DOHH2 (cell line): Measurements from ENCODE around the gene UNKL.

Experiments
- H3F3A ChIP-seq: fragments of 200-600 bp; sonication (generic), shearing (Covaris generic); 2 replicates; pipeline ENCODE4 v1.6.0; 2016; ENCODE audit warnings: antibody characterized with exemption, mild to moderate bottlenecking; ENCODE audit not compliant: control insufficient read depth, insufficient read depth
- H3K27ac ChIP-seq: fragments of 200-600 bp; sonication (generic); 2 replicates; pipeline ENCODE4 v1.5.1; 2014; ENCODE audit warnings: low read depth, mild to moderate bottlenecking, low read length, moderate library complexity
- H3K27me3 ChIP-seq: fragments of 200-600 bp; sonication (generic); 2 replicates; pipeline ENCODE4 v1.6.1; 2014; ENCODE audit warnings: mild to moderate bottlenecking, low read length, mixed read lengths; ENCODE audit not compliant: control insufficient read depth
- H3K36me3 ChIP-seq: fragments of 200-600 bp; sonication (generic); 2 replicates; pipeline ENCODE4 v1.6.1; 2014; ENCODE audit warnings: mild to moderate bottlenecking, low read length, moderate library complexity, mixed read lengths; ENCODE audit not compliant: control insufficient read depth
- H3K4me1 ChIP-seq: fragments of 200-600 bp; sonication (generic); 2 replicates; pipeline ENCODE4 v1.6.1; 2014; ENCODE audit warnings: mild to moderate bottlenecking, low read length, mixed read lengths; ENCODE audit not compliant: control insufficient read depth
- H3K4me2 ChIP-seq: fragments of 200-600 bp; sonication (generic); 2 replicates; pipeline ENCODE4 v1.6.0; 2014; ENCODE audit warnings: mild to moderate bottlenecking, low read length, moderate library complexity
- H3K4me3 ChIP-seq: fragments of 200-600 bp; sonication (generic); 2 replicates; pipeline ENCODE4 v1.5.1; 2014; ENCODE audit warnings: mild to moderate bottlenecking, low read length, mixed read lengths
- H3K79me2 ChIP-seq: fragments of 200-600 bp; sonication (generic); 2 replicates; pipeline ENCODE4 v1.6.1; 2014; ENCODE audit warnings: mild to moderate bottlenecking, low read length, mixed read lengths; ENCODE audit not compliant: control insufficient read depth
- H3K9me2 ChIP-seq: fragments of 200-600 bp; sonication (generic); replicated peaks from 2 replicates; pipeline ENCODE4 v1.6.1; 2014; ENCODE audit warnings: mild to moderate bottlenecking, low read length, mixed read lengths; ENCODE audit not compliant: control insufficient read depth
- H3K9me3 ChIP-seq: fragments of 200-600 bp; sonication (generic); 2 replicates; pipeline ENCODE4 v1.6.1; 2014; ENCODE audit warnings: antibody characterized with exemption, low read length, mixed read lengths; ENCODE audit not compliant: control insufficient read depth, insufficient read depth
- H4K20me1 ChIP-seq: fragments of 200-600 bp; sonication (generic); 2 replicates; pipeline ENCODE4 v1.6.0; 2014; ENCODE audit warnings: low read depth, mild to moderate bottlenecking, antibody characterized with exemption, low read length, moderate library complexity; ENCODE audit not compliant: control insufficient read depth, insufficient read depth
- EZH2phosphoT487 ChIP-seq: fragments of 200-600 bp; sonication (generic); IDR thresholded peaks from 2 replicates; pipeline ENCODE4 v1.6.1; 2017; ENCODE audit warnings: borderline replicate concordance, mild to moderate bottlenecking, antibody characterized with exemption, low read length, moderate library complexity, mixed read lengths
- TF ChIP-seq, protein P1 (sequence below): fragments of 200-600 bp; sonication (generic); IDR thresholded peaks from one replicate; pipeline ENCODE4 v1.5.1; 2014; ENCODE audit warnings: antibody characterized with exemption, mild to moderate bottlenecking, low read depth, low read length; ENCODE audit not compliant: poor library complexity, severe bottlenecking

The UNKL gene

DNA sequence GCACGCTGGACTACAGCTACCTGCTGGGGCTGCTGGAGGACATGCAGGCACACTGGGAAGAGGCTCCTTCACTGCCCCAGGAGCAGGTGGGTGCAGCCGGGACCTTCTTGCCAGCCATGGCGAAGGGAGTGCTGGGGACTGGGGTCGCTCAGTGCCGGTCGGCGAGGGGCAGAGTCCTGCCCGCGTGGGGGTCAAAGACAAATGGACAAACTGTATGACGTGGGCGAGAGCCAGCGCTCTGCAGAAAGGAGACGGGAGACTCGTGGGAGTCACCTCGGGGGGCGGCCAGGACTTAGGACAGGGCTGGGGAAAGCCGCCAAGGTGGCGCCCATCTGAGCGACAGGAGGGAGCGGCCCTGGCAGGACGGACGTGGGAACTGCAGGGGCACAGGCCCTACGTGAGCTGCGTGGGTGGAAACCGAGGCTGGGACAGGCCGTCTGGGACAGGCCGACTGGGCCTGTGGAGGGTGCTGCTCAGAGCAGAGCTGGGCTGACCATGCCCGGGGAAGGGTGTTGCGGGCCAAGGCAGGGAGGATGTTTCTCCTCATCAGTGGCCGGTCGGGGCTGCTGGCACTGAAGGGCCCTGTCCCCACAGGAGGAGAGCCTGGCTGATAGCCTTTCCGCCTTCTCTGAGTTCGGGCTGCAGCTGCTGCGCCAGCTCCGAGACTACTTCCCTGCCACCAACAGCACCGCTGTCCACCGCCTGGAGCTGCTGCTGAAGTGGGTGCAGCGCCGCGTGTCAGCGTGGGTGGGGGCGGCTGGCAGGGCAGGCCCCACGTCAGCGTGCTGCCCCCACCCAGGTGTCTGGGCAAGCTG is 70.9 kb downstream of the UNKL start:
- peaks cover 6% of the 10 kb centered on the region; the same call in 1 of the 2 replicates for H3K9me3 ChIP-seq
- peaks cover 23% of the 10 kb centered on the region for H3K4me1 ChIP-seq
- H3K36me3 ChIP-seq, result peaks cover 2% of the 10 kb centered on the region; the same call in 1 of the 2 replicates
- TF ChIP-seq, protein P1, sequence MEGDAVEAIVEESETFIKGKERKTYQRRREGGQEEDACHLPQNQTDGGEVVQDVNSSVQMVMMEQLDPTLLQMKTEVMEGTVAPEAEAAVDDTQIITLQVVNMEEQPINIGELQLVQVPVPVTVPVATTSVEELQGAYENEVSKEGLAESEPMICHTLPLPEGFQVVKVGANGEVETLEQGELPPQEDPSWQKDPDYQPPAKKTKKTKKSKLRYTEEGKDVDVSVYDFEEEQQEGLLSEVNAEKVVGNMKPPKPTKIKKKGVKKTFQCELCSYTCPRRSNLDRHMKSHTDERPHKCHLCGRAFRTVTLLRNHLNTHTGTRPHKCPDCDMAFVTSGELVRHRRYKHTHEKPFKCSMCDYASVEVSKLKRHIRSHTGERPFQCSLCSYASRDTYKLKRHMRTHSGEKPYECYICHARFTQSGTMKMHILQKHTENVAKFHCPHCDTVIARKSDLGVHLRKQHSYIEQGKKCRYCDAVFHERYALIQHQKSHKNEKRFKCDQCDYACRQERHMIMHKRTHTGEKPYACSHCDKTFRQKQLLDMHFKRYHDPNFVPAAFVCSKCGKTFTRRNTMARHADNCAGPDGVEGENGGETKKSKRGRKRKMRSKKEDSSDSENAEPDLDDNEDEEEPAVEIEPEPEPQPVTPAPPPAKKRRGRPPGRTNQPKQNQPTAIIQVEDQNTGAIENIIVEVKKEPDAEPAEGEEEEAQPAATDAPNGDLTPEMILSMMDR, result no peak
- TF ChIP-seq EZH2phosphoT487, result no peak
- H3K4me2 ChIP-seq, result peak overlapping the region; percentile 79
- H3K79me2 ChIP-seq, result no peaks in the 10 kb centered on the region
- peak overlapping the region; percentile 56 for H3K4me3 ChIP-seq
- H3K9me2 ChIP-seq, result no peaks in the 10 kb centered on the region
- no peaks in the 10 kb centered on the region for H3F3A ChIP-seq
- H3K27ac ChIP-seq, result no peak overlapping the region
- no peaks in the 10 kb centered on the region for H3K27me3 ChIP-seq
- H4K20me1 ChIP-seq, result peaks cover 4% of the 10 kb centered on the region; the same call in 1 of the 2 replicates

DNA sequence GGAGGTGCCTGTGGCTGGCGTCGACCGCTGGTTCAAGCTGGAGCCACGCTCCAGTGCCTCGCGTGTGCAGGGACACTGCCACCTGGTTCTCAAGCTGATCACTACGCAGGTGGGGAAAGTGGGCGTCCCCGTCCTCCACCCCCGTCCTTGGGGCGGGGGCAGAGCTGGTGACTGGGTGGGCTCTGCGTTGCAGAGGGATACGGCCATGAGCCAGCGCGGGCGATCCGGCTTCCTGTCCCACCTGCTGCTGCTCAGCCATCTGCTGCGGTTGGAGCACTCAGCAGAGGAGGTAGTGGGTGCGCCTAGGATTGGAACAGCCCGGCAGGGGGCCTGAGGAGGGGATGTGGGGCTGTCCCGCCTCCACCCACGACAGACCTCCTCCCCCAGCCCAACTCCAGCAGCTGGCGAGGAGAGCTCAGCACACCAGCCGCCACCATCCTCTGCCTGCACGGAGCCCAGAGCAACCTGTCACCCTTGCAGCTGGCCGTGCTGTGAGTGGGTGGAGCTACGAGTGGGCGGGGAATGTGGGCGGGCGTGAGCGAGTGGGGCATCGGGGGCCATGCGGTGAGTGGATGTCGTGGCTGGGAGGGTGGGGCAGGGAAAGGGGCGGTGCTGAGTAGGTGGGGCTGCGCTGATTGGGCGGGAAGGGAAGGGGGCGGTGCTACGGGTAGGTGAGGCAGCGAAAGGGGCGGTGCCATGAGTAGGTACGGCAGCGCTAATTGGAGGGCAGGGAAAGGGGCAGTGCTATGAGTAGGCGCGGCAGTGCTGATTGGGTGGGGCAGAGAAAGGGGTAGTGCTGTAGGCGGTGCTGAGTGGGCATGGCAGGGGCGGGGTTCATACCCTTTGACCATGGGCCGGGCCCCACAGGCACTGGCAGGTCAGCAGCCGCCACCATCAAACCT is 71.7 kb downstream of the UNKL start:
- Histone ChIP-seq H3K27ac (peak overlapping the region; percentile 23), H3K79me2 (no peaks in the 10 kb centered on the region), H3K9me3 (peaks cover 6% of the 10 kb centered on the region; the same call in 1 of the 2 replicates), H3K4me1 (peaks cover 23% of the 10 kb centered on the region), H3K36me3 (no peaks in the 10 kb centered on the region), H3K9me2 (no peaks in the 10 kb centered on the region), H3F3A (no peaks in the 10 kb centered on the region), H4K20me1 (peaks cover 6% of the 10 kb centered on the region; the same call in 1 of the 2 replicates), H3K4me2 (peak overlapping the region; percentile 79), H3K4me3 (peak overlapping the region; percentile 69), H3K27me3 (no peaks in the 10 kb centered on the region)
- TF ChIP-seq EZH2phosphoT487, result no peak
- TF ChIP-seq, protein P1, result peak; percentile 21

DNA sequence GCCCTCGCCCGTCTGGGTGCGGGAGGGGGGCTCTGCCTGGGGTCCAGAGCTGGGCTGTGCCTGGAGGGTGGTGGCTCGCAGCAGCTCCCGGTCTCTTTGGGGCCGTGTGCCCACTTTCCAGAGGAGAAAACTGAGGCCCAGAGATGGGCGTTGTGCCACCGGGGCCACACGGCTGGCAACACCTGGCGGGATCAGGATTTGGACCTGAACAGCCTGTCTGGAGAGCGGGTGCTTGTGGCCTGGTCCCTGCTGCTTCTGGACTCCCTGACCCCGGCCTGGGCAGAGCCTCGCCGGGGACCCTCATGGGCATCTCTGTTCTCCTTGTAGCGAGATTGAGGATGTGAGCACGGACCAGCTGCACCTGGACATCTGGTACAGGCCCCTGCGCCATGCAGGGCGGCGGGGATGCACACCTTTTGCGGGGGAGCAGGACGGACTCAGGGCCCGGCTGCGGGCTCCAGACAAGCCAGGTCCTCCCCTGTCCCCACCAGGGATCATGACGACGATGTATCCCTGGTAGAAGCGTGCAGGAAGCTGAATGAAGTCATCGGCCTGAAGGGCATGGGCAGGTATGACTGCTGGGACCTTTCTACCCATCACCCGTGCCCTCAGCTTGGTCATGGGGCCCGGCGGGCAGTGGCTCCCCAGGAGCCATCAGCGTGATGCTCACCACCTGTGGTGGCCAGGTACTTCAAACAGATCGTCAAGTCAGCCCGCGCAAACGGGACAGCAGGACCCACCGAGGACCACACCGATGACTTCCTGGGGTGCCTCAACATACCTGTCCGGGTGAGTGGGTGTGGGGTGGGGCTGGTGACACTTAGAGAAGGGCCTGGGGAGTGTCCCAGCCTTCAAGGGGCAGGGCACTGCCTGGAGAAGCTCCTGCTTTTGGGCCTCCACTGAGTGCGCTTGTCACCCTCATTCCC is 72.7 kb downstream of the UNKL start:
- Histone ChIP-seq H3K36me3 (no peaks in the 10 kb centered on the region), H3K4me1 (peaks cover 23% of the 10 kb centered on the region), H3F3A (no peaks in the 10 kb centered on the region), H3K79me2 (no peaks in the 10 kb centered on the region), H3K4me3 (peak overlapping the region; percentile 69), H3K27ac (peak overlapping the region; percentile 23), H3K9me2 (no peaks in the 10 kb centered on the region), H3K27me3 (no peaks in the 10 kb centered on the region), H4K20me1 (peaks cover 7% of the 10 kb centered on the region; the same call in 1 of the 2 replicates), H3K9me3 (peaks cover 6% of the 10 kb centered on the region; the same call in 1 of the 2 replicates), H3K4me2 (peak overlapping the region; percentile 79)
- TF ChIP-seq, protein P1, result no peak
- TF ChIP-seq EZH2phosphoT487, result no peak
